ENCODE results near the gene KIF18A.

DNA sequence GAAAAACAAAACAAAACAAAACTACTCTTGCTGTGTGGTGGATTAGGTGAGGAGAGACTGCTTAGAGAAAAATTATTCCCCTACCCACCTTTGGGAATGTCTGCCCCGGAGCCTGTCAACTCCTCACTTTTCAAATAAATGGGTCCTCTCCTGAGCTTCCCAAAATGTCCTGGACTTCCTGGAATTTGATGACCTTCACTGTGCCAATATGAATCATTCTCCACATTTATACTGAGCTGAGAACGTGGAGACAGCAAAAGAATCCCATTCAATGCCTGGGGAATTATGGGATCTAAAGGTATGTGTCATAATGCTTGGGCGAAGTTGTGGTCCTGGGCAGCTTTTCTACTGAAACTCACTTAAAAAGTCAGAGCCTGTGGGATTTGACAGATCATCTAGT is 136.8 kb downstream of the KIF18A start:
- no peak for TF ChIP-seq EZH2 (IDR thresholded peaks at IDR 0.05; ENCODE audit: low read length)
- TF ChIP-seq, protein P1, sequence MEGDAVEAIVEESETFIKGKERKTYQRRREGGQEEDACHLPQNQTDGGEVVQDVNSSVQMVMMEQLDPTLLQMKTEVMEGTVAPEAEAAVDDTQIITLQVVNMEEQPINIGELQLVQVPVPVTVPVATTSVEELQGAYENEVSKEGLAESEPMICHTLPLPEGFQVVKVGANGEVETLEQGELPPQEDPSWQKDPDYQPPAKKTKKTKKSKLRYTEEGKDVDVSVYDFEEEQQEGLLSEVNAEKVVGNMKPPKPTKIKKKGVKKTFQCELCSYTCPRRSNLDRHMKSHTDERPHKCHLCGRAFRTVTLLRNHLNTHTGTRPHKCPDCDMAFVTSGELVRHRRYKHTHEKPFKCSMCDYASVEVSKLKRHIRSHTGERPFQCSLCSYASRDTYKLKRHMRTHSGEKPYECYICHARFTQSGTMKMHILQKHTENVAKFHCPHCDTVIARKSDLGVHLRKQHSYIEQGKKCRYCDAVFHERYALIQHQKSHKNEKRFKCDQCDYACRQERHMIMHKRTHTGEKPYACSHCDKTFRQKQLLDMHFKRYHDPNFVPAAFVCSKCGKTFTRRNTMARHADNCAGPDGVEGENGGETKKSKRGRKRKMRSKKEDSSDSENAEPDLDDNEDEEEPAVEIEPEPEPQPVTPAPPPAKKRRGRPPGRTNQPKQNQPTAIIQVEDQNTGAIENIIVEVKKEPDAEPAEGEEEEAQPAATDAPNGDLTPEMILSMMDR (optimal IDR thresholded peaks at IDR 0.05 in 1 of 3, IDR thresholded peaks at IDR 0.05 in 1 of 3, conservative IDR thresholded peaks at IDR 0.05 in 1 of 3; ENCODE audit: extremely low read depth in 1 of 3, insufficient read depth in 2 of 3, low read length in 3 of 3), result no peak

Measured in keratinocyte (primary cell).